ENCODE results near the gene DLGAP1. TPM values are rescaled to one million over a fixed set of nuclear protein-coding genes. Genes with fewer than 3 reads are reported as not detected.

The DLGAP1 gene
- total and polyA plus RNA-seq, 2 of the 8 experiments (the other 6 are each of a cell fraction or from before 2014, with no cell fraction given) = 11.8 to 16.9 TPM

DNA sequence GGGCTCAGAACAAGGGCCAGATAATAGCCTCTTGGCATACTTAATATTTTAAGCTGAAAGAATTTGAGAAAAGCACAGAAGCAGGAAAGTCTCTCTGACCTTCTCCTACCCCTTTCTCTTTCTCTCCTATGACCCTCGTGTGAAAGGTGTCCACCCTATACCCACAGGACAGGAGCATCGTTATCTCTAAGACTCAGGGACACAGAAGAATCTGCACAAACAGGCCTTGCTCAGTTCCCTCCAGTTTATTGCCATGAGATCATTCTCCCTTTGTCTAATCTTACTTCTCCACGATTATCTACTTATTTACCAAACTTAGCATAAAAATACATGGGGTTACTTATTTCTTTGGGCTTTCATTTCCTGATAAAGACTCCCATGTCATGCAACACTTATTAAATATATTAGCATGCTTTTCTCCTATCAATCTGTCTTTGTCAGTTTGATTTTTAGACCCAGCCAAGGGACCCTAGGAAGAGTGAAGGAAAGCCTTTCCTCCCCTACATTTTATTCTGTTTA is 370.7 kb downstream of the DLGAP1 start:
- H2AFZ ChIP-seq (ENCODE audit: low read length) = no peak overlapping the region
- H4K91ac ChIP-seq (replicated peaks; ENCODE audit: insufficient read length, low read length) = no peak overlapping the region
- TF ChIP-seq RBBP5 (IDR thresholded peaks at IDR 0.05; ENCODE audit: borderline replicate concordance, low read depth, low read length) = no peak
- no peak for TF ChIP-seq HDAC6 (IDR thresholded peaks at IDR 0.05; ENCODE audit: low read depth, low read length)
- TF ChIP-seq TAF1 (IDR thresholded peaks at IDR 0.05; ENCODE audit: low read depth, low read length) = no peak
- TF ChIP-seq SIRT6 (IDR thresholded peaks at IDR 0.05; ENCODE audit: low read length) = no peak
- no peak for TF ChIP-seq RFX5 (IDR thresholded peaks at IDR 0.05; ENCODE audit: borderline replicate concordance, low read depth, low read length)
- no peak for TF ChIP-seq SRF (IDR thresholded peaks at IDR 0.05; ENCODE audit: low read depth, low read length)
- TF ChIP-seq, protein P1, sequence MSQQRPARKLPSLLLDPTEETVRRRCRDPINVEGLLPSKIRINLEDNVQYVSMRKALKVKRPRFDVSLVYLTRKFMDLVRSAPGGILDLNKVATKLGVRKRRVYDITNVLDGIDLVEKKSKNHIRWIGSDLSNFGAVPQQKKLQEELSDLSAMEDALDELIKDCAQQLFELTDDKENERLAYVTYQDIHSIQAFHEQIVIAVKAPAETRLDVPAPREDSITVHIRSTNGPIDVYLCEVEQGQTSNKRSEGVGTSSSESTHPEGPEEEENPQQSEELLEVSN (IDR thresholded peaks at IDR 0.05) = no peak
- TF ChIP-seq KDM4A (IDR thresholded peaks at IDR 0.05; ENCODE audit: low read depth, low read length, severe bottlenecking) = no peak
- TF ChIP-seq POU5F1 (IDR thresholded peaks at IDR 0.05; ENCODE audit: low read depth, low read length) = no peak
- TF ChIP-seq GABPA (IDR thresholded peaks at IDR 0.05; ENCODE audit: borderline replicate concordance, insufficient read depth, low read length) = no peak
- no peak overlapping the region for H2BK12ac ChIP-seq (ENCODE audit: low read depth, low read length)
- no peaks in the 10 kb centered on the region for H4K20me1 ChIP-seq (replicated peaks in 1 of 2; ENCODE audit: control insufficient read depth in 1 of 2, insufficient read depth in 2 of 2, low read length in 2 of 2)
- no peak overlapping the region for H3K56ac ChIP-seq (replicated peaks; ENCODE audit: insufficient read length, low read depth, low read length)
- DNase-seq (ENCODE audit: low read depth in 1 of 2, low spot score in 2 of 2) (no peak), FAIRE-seq (no peak)
- peaks cover 2 to 14% (median 10%) of the 10 kb centered on the region in 4 experiments; a peak in 5 of 7 replicates for H3K4me1 ChIP-seq (replicated peaks in 1 of 4; ENCODE audit: control insufficient read depth in 3 of 4, insufficient read depth in 4 of 4, low read length in 3 of 4)
- H3K27me3 ChIP-seq (replicated peaks in 1 of 4; ENCODE audit: control insufficient read depth in 3 of 4, extremely low read depth in 1 of 4, insufficient read depth in 3 of 4, low read length in 3 of 4) = no peaks in the 10 kb centered on the region
- no peak overlapping the region for H3K18ac ChIP-seq (ENCODE audit: extremely low read depth, low read length)
- peaks cover 0 to 5% (median 0%) of the 10 kb centered on the region in 4 experiments; a peak in 1 of 8 replicates for H3K36me3 ChIP-seq (ENCODE audit: control insufficient read depth in 2 of 4, insufficient read depth in 4 of 4, low read length in 3 of 4)
- H3K27ac ChIP-seq (ENCODE audit: low read depth, low read length) = no peak overlapping the region
- no peak overlapping the region for H2BK20ac ChIP-seq (ENCODE audit: low read length)
- H4K5ac ChIP-seq (ENCODE audit: insufficient read length, low read depth, low read length) = no peak overlapping the region
- no peak overlapping the region for H2AK5ac ChIP-seq (ENCODE audit: low read depth, low read length)
- H3K79me1 ChIP-seq (ENCODE audit: low read depth, low read length) = no peaks in the 10 kb centered on the region
- no peaks in the 10 kb centered on the region for H3K23me2 ChIP-seq (ENCODE audit: low read depth, low read length)
- no peak overlapping the region for H2BK15ac ChIP-seq (ENCODE audit: low read length)
- WGBS, 2 experiments (ENCODE audit: extremely low coverage in 1 of 2, insufficient coverage in 1 of 2, insufficient read length in 1 of 2, insufficient replicate concordance in 2 of 2, low coverage in 1 of 2, low lambda C conversion rate in 2 of 2, missing lambda C conversion rate in 1 of 2) = 73% methylated on average over 3 of the region's 3 CpGs; no CpG with 5 or more reads in 1 of the 2 experiments
- H2BK120ac ChIP-seq (replicated peaks; ENCODE audit: low read depth, low read length) = no peak overlapping the region
- no peak overlapping the region for H3K4ac ChIP-seq (replicated peaks; ENCODE audit: insufficient read length, low read depth, low read length)
- no peak overlapping the region for H2BK5ac ChIP-seq (ENCODE audit: low read depth, low read length)
- no peak overlapping the region for H3K23ac ChIP-seq (ENCODE audit: insufficient read length)
- CTCF ChIA-PET (ENCODE audit: partially characterized antibody) = no interaction called here
- POLR2A ChIA-PET (ENCODE audit: partially characterized antibody) = no interaction called here
- H3K9me3 ChIP-seq (ENCODE audit: insufficient read depth in 2 of 2, low read depth in 1 of 2, low read length in 1 of 2) = peaks cover 0 to 12% of the 10 kb centered on the region in 2 experiments; a peak in 2 of 4 replicates
- no peak overlapping the region for H4K8ac ChIP-seq (ENCODE audit: extremely low read depth, insufficient read depth, low read length)
- 0 out of 4 replicates have a peak overlapping the region, but pooled peaks of 1 of the 2 experiments have one; percentile 8 for H3K4me2 ChIP-seq (ENCODE audit: insufficient read depth in 1 of 2, low read depth in 2 of 2, low read length in 2 of 2)
- H3K14ac ChIP-seq (ENCODE audit: insufficient read length) = no peak overlapping the region
- no peak overlapping the region for H3K4me3 ChIP-seq (ENCODE audit: extremely low read depth in 1 of 4, insufficient read depth in 2 of 4, low read depth in 3 of 4, low read length in 4 of 4)
- no peaks in the 10 kb centered on the region for H3K79me2 ChIP-seq (ENCODE audit: control insufficient read depth in 1 of 2, insufficient read depth in 2 of 2, low read length in 2 of 2)
- no peak overlapping the region for H3K9ac ChIP-seq (replicated peaks in 1 of 4; ENCODE audit: extremely low read depth in 1 of 4, low read depth in 3 of 4, low read length in 3 of 4)
